ENCODE measurements around the gene RIMBP2.

RIMBP2 gene

GRCh38 chr12:130655881-130656280 is 60.2 kb downstream of the RIMBP2 start:
- in situ Hi-C loops (cut with MboI; ENCODE audit: low sequenced_read_pairs, unreplicated experiment) = no loop called here

GRCh38 chr12:130655010-130655409 is 61.1 kb downstream of the RIMBP2 start:
- no peak for TF ChIP-seq CTCF (IDR thresholded peaks at IDR 0.05; ENCODE audit: borderline replicate concordance, control extremely low read depth, extremely low read depth, insufficient read depth, missing control alignments)
- DNase-seq (ENCODE audit: low spot score) = no peak
- in situ Hi-C loops (cut with MboI; ENCODE audit: low sequenced_read_pairs, unreplicated experiment) = no loop called here

More at GRCh38 chr12:130655881-130656280, 60.2 kb downstream of the RIMBP2 start:
- DNase-seq (ENCODE audit: low spot score) = no peak
- no peak for TF ChIP-seq CTCF (IDR thresholded peaks at IDR 0.05; ENCODE audit: borderline replicate concordance, control extremely low read depth, extremely low read depth, insufficient read depth, missing control alignments)

- no peak for DNase-seq (ENCODE audit: low spot score)
- in situ Hi-C loops (cut with MboI; ENCODE audit: low sequenced_read_pairs, unreplicated experiment) = no loop called here
- TF ChIP-seq CTCF (IDR thresholded peaks at IDR 0.05; ENCODE audit: borderline replicate concordance, control extremely low read depth, extremely low read depth, insufficient read depth, missing control alignments) = no peak
These were observed 64.7 kb downstream of the RIMBP2 start for GRCh38 chr12:130651188-130651959.

- in situ Hi-C loops (cut with MboI; ENCODE audit: low sequenced_read_pairs, unreplicated experiment) = no loop called here
- DNase-seq (ENCODE audit: low spot score) = no peak
- TF ChIP-seq CTCF (IDR thresholded peaks at IDR 0.05; ENCODE audit: borderline replicate concordance, control extremely low read depth, extremely low read depth, insufficient read depth, missing control alignments) = no peak
These were observed 66.0 kb downstream of the RIMBP2 start for GRCh38 chr12:130650131-130650530.

- DNase-seq (ENCODE audit: low spot score) = no peak
- no peak for TF ChIP-seq CTCF (IDR thresholded peaks at IDR 0.05; ENCODE audit: borderline replicate concordance, control extremely low read depth, extremely low read depth, insufficient read depth, missing control alignments)
- in situ Hi-C loops (cut with MboI; ENCODE audit: low sequenced_read_pairs, unreplicated experiment) = no loop called here
These were observed 66.7 kb downstream of the RIMBP2 start for GRCh38 chr12:130649101-130650045.

- TF ChIP-seq CTCF (IDR thresholded peaks at IDR 0.05; ENCODE audit: borderline replicate concordance, control extremely low read depth, extremely low read depth, insufficient read depth, missing control alignments) = no peak
- in situ Hi-C loops (cut with MboI; ENCODE audit: low sequenced_read_pairs, unreplicated experiment) = no loop called here
These were observed 68.3 kb downstream of the RIMBP2 start for GRCh38 chr12:130647814-130648213.

More at GRCh38 chr12:130647814-130648213, 68.3 kb downstream of the RIMBP2 start:
- DNase-seq (ENCODE audit: low spot score) = no peak
